Kidney epithelial cell (primary cell): ENCODE data around the gene SPATA25. TPM values are rescaled to one million over a fixed set of nuclear protein-coding genes. Genes with fewer than 3 reads are reported as not detected.

Experiments
- DNase-seq: peaks from one replicate; pipeline ENCODE4 v3.0.0-alpha.2; 2010; ENCODE audit warnings: low read depth
- H3K27me3 ChIP-seq: 2 replicates; pipeline ENCODE4 v1.6.0; 2011; ENCODE audit warnings: low read length; ENCODE audit not compliant: control insufficient read depth, insufficient read depth
- H3K36me3 ChIP-seq: 2 replicates; pipeline ENCODE4 v1.5.1; 2011; ENCODE audit warnings: low read length; ENCODE audit not compliant: control insufficient read depth, insufficient read depth
- H3K4me3 ChIP-seq: 2 replicates; pipeline ENCODE4 v1.5.1; 2011; ENCODE audit warnings: low read depth, mild to moderate bottlenecking, control low read depth, low read length
- total RNA-seq: library from RNA; depleted of rRNA; stranded (reverse); fragments of >200 nt; gene quantifications from 2 replicates; pipeline ENCODE4 v1.2.3, GENCODE V29; 2015
- TF ChIP-seq, protein P1 (sequence below): IDR thresholded peaks from 2 replicates; pipeline ENCODE4 v1.5.1; 2011; ENCODE audit warnings: mild to moderate bottlenecking, moderate library complexity, low read length, control low read depth, inconsistent platforms; ENCODE audit not compliant: insufficient read depth, poor library complexity, severe bottlenecking

SPATA25 gene
- total RNA-seq, 1 donor from 2014 or later: 0.25 TPM

DNA sequence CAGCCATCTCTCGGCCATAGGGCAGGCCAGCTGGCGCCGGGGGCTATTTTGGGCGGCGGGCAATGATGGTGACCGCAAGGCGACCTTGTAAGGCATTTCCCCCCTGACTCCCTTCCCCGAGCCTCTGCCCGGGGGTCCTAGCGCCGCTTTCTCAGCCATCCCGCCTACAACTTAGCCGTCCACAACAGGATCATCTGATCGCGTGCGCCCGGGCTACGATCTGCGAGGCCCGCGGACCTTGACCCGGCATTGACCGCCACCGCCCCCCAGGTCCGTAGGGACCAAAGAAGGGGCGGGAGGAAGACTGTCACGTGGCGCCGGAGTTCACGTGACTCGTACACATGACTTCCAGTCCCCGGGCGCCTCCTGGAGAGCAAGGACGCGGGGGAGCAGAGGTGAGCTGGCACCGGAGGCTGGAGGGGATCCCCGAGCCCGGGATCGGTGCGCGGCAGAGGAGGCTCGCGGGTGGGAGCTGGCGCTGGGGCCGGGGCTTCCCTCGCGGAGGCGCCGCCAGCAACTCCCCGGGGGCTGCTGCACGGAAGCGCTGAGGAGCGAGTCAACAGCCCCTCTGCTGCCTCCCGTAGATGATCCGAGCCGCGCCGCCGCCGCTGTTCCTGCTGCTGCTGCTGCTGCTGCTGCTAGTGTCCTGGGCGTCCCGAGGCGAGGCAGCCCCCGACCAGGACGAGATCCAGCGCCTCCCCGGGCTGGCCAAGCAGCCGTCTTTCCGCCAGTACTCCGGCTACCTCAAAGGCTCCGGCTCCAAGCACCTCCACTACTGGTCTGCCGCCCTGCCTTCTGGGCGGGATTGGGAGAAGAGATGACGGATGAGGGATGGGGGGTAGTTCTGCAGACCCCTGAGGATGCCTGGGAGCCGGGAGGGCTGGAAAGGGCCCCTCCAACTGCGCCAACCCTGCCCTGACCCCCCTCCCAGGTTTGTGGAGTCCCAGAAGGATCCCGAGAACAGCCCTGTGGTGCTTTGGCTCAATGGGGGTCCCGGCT lies 3.9 kb upstream of the SPATA25 start, which contains the start of the genes CTSA and NEURL2:
CTSA (plus strand) TSS at position 351 of the 999 bp plus-strand sequence; CDS start at position 585, 234 bp downstream.
NEURL2 (minus strand) TSS at position 224 of the 999 bp plus-strand sequence; CDS start at position 7, 217 bp downstream.
- no peak for DNase-seq
- Histone ChIP-seq H3K27me3 (no peaks in the 10 kb centered on the region), H3K36me3 (peaks cover 1% of the 10 kb centered on the region), H3K4me3 (peak within 1 kb of the TSS; percentile 73)
- TF ChIP-seq, protein P1, sequence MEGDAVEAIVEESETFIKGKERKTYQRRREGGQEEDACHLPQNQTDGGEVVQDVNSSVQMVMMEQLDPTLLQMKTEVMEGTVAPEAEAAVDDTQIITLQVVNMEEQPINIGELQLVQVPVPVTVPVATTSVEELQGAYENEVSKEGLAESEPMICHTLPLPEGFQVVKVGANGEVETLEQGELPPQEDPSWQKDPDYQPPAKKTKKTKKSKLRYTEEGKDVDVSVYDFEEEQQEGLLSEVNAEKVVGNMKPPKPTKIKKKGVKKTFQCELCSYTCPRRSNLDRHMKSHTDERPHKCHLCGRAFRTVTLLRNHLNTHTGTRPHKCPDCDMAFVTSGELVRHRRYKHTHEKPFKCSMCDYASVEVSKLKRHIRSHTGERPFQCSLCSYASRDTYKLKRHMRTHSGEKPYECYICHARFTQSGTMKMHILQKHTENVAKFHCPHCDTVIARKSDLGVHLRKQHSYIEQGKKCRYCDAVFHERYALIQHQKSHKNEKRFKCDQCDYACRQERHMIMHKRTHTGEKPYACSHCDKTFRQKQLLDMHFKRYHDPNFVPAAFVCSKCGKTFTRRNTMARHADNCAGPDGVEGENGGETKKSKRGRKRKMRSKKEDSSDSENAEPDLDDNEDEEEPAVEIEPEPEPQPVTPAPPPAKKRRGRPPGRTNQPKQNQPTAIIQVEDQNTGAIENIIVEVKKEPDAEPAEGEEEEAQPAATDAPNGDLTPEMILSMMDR: no peak

DNA sequence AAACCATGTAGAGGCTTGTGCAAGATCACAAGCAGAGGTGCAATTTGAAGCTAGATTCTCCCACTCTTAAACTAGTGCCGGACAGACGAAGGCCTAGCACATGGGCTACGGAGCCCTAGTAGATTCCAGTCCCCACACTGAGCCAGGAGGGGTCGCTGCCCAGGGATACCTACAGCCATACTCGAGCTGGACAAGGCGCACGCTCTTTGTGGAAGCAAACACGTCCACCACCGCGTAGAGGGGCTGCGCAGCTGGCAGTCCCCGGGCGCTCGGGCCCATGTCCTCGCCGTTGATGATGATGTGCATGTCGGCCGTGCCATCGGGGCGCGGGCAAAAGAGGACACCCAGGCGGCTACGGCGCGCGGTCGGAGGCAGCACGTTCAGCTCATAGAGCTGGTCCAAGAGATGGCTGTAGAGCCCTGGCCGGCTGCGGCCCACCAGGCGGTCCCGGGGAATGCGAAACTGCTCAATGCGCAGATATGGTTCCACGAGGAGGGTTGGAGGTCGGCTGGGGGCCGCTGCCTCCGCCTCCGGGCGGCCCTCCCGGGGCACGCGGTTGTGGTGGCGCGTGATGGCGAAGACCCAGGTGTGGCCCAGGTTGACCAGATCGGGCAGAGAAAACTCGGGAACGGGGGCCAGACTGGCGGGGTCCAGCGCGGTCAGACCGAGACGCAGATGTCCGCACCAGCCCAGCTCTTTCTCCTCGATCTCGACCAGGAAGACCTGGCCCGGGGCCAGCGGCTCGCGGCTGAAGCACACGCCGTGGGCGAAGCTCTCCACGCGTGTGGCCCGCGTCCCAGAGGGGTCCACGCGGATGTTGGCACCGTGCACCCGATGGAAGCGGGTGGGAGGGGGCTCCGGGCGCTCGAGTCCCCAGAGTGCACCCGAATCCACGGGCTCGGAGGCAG lies 2.9 kb upstream of the SPATA25 start:
- H3K27me3 ChIP-seq: no peaks in the 10 kb centered on the region
- H3K36me3 ChIP-seq: peaks cover 1% of the 10 kb centered on the region
- peak overlapping the region; percentile 73 for H3K4me3 ChIP-seq
- TF ChIP-seq, protein P1: peak; percentile 81
- DNase-seq: no peak

DNA sequence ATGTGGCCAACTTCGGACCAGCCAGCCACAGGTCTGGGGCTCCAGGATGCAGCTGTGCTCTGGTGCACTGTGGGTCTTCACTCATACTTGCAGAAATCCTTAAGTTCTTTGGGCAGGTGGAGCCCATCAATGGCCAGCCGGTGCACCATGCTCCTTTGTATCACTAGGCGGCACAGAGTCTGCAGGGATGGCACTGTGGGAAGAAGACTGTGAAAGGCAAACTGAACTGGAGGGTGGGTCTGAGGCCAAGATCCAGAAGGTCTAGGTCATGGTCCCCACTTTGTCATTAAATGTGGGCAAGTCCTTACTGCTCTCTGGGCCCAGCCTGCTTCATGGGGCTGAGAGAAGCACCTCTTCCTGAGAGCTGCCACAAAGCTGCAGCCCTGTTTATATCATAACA lies 1.3 kb upstream of the SPATA25 start:
- Histone ChIP-seq H3K36me3 (peaks cover 1% of the 10 kb centered on the region), H3K4me3 (no peak overlapping the region)
- TF ChIP-seq, protein P1: no peak

DNA sequence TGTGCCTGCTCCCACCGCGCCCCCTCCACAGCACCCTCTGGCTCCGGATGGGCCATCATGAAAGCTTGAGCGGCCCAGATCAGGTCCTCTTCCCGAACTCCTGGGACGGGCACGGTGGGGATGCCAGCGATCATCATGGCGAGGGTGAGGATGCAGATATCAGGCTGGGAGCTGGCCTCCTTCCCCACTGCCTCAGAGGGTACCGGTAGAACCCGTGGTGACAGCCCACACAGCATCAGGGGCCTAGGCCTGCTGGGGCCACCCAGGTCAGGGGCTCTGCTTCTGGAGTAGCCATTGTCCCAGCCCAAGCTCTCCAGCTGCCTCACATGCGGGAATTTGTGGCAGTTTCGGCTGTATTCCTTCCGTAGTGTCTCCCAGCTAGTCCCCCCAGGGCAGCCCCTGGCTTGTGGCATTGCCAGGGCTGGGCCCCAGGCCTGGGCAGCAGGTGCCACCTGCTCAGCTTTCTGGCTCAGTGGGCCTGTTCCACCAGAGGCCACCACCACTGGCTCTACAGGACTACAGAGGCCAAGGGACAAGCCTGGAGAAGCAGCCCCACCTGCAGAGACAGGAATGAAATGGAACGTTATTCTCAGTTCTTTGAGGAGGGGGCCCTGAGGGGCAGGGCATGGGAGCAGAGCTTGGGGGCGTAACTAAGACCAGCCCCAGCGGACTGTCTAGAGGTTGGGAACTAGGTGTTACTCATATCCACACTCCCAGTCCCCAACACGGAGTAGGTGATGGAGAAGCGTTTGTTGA lies 654 bp downstream of the SPATA25 start:
- no peak for DNase-seq
- H3K36me3 ChIP-seq: no peaks in the 10 kb centered on the region
- TF ChIP-seq, protein P1: no peak
- no peaks in the 10 kb centered on the region for H3K27me3 ChIP-seq
- H3K4me3 ChIP-seq: no peak overlapping the region

More for the DNA sequence above, 1.3 kb upstream of the SPATA25 start:
- no peak for DNase-seq
- H3K27me3 ChIP-seq: no peaks in the 10 kb centered on the region

DNA sequence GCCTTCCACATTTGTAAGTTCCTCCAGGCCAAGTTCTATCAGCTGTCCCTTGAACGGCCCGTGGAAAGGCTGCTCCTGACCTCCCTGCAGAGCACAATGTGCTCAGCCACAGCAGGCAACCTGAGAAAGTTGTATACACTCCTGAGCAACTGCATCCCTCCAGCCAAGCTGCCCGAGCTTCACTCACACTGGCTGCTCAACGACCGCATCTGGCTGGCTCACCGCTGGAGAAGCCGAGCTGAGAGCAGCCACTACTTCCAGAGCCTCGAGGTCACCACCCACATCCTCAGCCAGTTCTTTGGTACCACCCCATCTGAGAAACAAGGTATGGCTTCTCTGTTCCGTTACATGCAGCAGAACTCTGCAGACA lies 4.3 kb downstream of the SPATA25 start:
- no peak for DNase-seq
- Histone ChIP-seq H3K36me3 (no peaks in the 10 kb centered on the region), H3K27me3 (no peaks in the 10 kb centered on the region), H3K4me3 (no peak overlapping the region)
- TF ChIP-seq, protein P1: no peak
